ENCODE measurements around the gene INO80.

INO80 gene

GRCh38 chr15:40999190-40999589 lies 116.9 kb downstream of the INO80 start:
- no peak for DNase-seq (ENCODE audit: low read depth in 1 of 2, low spot score in 1 of 2)
- in situ Hi-C loops (cut with HindIII; ENCODE audit: low pct_unique_long_range_greater_than_20kb, low sequenced_read_pairs), result no loop called here
- TF ChIP-seq JUND (IDR thresholded peaks at IDR 0.05; ENCODE audit: low read depth), result no peak

GRCh38 chr15:40995656-40996055 lies 120.4 kb downstream of the INO80 start:
- in situ Hi-C loops (cut with HindIII; ENCODE audit: low pct_unique_long_range_greater_than_20kb, low sequenced_read_pairs), result no loop called here
- no peak for TF ChIP-seq JUND (IDR thresholded peaks at IDR 0.05; ENCODE audit: low read depth)
- no peak for DNase-seq (ENCODE audit: low read depth in 1 of 2, low spot score in 1 of 2)

GRCh38 chr15:40992825-40993224 lies 123.3 kb downstream of the INO80 start:
- no peak for TF ChIP-seq JUND (IDR thresholded peaks at IDR 0.05; ENCODE audit: low read depth)
- DNase-seq (ENCODE audit: low read depth in 1 of 2, low spot score in 1 of 2), result no peak
- in situ Hi-C loops (cut with HindIII; ENCODE audit: low pct_unique_long_range_greater_than_20kb, low sequenced_read_pairs), result no loop called here

GRCh38 chr15:40992241-40992741 lies 123.8 kb downstream of the INO80 start:
- TF ChIP-seq JUND (IDR thresholded peaks at IDR 0.05; ENCODE audit: low read depth), result no peak
- in situ Hi-C loops (cut with HindIII; ENCODE audit: low pct_unique_long_range_greater_than_20kb, low sequenced_read_pairs), result no loop called here
- no peak for DNase-seq (ENCODE audit: low read depth in 1 of 2, low spot score in 1 of 2)

- in situ Hi-C loops (cut with HindIII; ENCODE audit: low pct_unique_long_range_greater_than_20kb, low sequenced_read_pairs), result no loop called here
Observed at GRCh38 chr15:40991355-40991754, 124.7 kb downstream of the INO80 start.

GRCh38 chr15:40990789-40991188 lies 125.3 kb downstream of the INO80 start:
- no peak for DNase-seq (ENCODE audit: low read depth in 1 of 2, low spot score in 1 of 2)
- no peak for TF ChIP-seq JUND (IDR thresholded peaks at IDR 0.05; ENCODE audit: low read depth)
- in situ Hi-C loops (cut with HindIII; ENCODE audit: low pct_unique_long_range_greater_than_20kb, low sequenced_read_pairs), result no loop called here

More at GRCh38 chr15:40991355-40991754, 124.7 kb downstream of the INO80 start:
- TF ChIP-seq JUND (IDR thresholded peaks at IDR 0.05; ENCODE audit: low read depth), result no peak
- no peak for DNase-seq (ENCODE audit: low read depth in 1 of 2, low spot score in 1 of 2)

- in situ Hi-C loops (cut with HindIII; ENCODE audit: low pct_unique_long_range_greater_than_20kb, low sequenced_read_pairs), result no loop called here
- DNase-seq (ENCODE audit: low read depth in 1 of 2, low spot score in 1 of 2), result no peak
- TF ChIP-seq JUND (IDR thresholded peaks at IDR 0.05; ENCODE audit: low read depth), result no peak
Observed at GRCh38 chr15:40990080-40990479, 126.0 kb downstream of the INO80 start.

- in situ Hi-C loops (cut with HindIII; ENCODE audit: low pct_unique_long_range_greater_than_20kb, low sequenced_read_pairs), result no loop called here
- no peak for DNase-seq (ENCODE audit: low read depth in 1 of 2, low spot score in 1 of 2)
- no peak for TF ChIP-seq JUND (IDR thresholded peaks at IDR 0.05; ENCODE audit: low read depth)
Observed at GRCh38 chr15:40988156-40988555, 127.9 kb downstream of the INO80 start.

- in situ Hi-C loops (cut with HindIII; ENCODE audit: low pct_unique_long_range_greater_than_20kb, low sequenced_read_pairs), result no loop called here
- TF ChIP-seq JUND (IDR thresholded peaks at IDR 0.05; ENCODE audit: low read depth), result no peak
- DNase-seq (ENCODE audit: low read depth in 1 of 2, low spot score in 1 of 2), result no peak
Observed at GRCh38 chr15:40986820-40987219, 129.3 kb downstream of the INO80 start.

- in situ Hi-C loops (cut with HindIII; ENCODE audit: low pct_unique_long_range_greater_than_20kb, low sequenced_read_pairs), result no loop called here
Observed at GRCh38 chr15:40985541-40986330, 130.3 kb downstream of the INO80 start.

GRCh38 chr15:40984964-40985363 lies 131.1 kb downstream of the INO80 start:
- DNase-seq (ENCODE audit: low read depth in 1 of 2, low spot score in 1 of 2), result no peak
- in situ Hi-C loops (cut with HindIII; ENCODE audit: low pct_unique_long_range_greater_than_20kb, low sequenced_read_pairs), result no loop called here
- TF ChIP-seq JUND (IDR thresholded peaks at IDR 0.05; ENCODE audit: low read depth), result no peak

More at GRCh38 chr15:40985541-40986330, 130.3 kb downstream of the INO80 start:
- no peak for TF ChIP-seq JUND (IDR thresholded peaks at IDR 0.05; ENCODE audit: low read depth)
- no peak for DNase-seq (ENCODE audit: low read depth in 1 of 2, low spot score in 1 of 2)

GRCh38 chr15:40984406-40984805 lies 131.7 kb downstream of the INO80 start:
- no peak for DNase-seq (ENCODE audit: low read depth in 1 of 2, low spot score in 1 of 2)

GRCh38 chr15:40982855-40983254 lies 133.2 kb downstream of the INO80 start:
- in situ Hi-C loops (cut with HindIII; ENCODE audit: low pct_unique_long_range_greater_than_20kb, low sequenced_read_pairs), result no loop called here
- no peak for TF ChIP-seq JUND (IDR thresholded peaks at IDR 0.05; ENCODE audit: low read depth)
- no peak for DNase-seq (ENCODE audit: low read depth in 1 of 2, low spot score in 1 of 2)

More at GRCh38 chr15:40984406-40984805, 131.7 kb downstream of the INO80 start:
- in situ Hi-C loops (cut with HindIII; ENCODE audit: low pct_unique_long_range_greater_than_20kb, low sequenced_read_pairs), result no loop called here
- TF ChIP-seq JUND (IDR thresholded peaks at IDR 0.05; ENCODE audit: low read depth), result no peak
